Body of pancreas (tissue), 4 donors: Measurements from ENCODE around the gene ADCY10. TPM values are rescaled to one million over a fixed set of nuclear protein-coding genes. Genes with fewer than 3 reads are reported as not detected.

Experiments
- ATAC-seq: fragments of 150-250 bp; one replicate; pipeline ENCODE4 v1.9.1; 2016
- DNase-seq, 4 donors: peaks; one replicate each; pipeline ENCODE4 v3.0.0-alpha.2; 2019
- H3K27ac ChIP-seq, 4 donors: fragments of 200-600 bp; sonication (generic); 1 replicate in 3 of 4; 2 replicates in 1 of 4; pipeline versions ENCODE4 v1.5.1 to v1.6.1; 2016 to 2019; ENCODE audit warnings: mild to moderate bottlenecking in 1 of 4, mixed read lengths in 1 of 4, moderate library complexity in 1 of 4
- H3K27me3 ChIP-seq, 2 donors: fragments of 200-600 bp; sonication (generic); one replicate each; pipeline ENCODE4 v1.6.0; 2016; ENCODE audit warnings: mild to moderate bottlenecking in 1 of 2
- H3K36me3 ChIP-seq, 2 donors: fragments of 200-600 bp; sonication (generic); replicated peaks in 1 of 2; 2 replicates each; pipeline ENCODE4 v1.5.1; 2016; ENCODE audit warnings: low read depth in 2 of 2; ENCODE audit not compliant: insufficient read depth in 1 of 2
- H3K4me1 ChIP-seq: fragments of 200-600 bp; sonication (generic); one replicate; pipeline ENCODE4 v1.6.0; 2016
- H3K4me3 ChIP-seq, 2 donors: fragments of 200-600 bp; sonication (generic); 1 replicate in 1 of 2; 2 replicates in 1 of 2; pipeline ENCODE4 v1.5.1; 2016 to 2019
- H3K9me3 ChIP-seq, 3 donors: fragments of 200-600 bp; sonication (generic); 1 replicate in 2 of 3; 2 replicates in 1 of 3; pipeline ENCODE4 v1.5.1; 2016
- CTCF ChIP-seq, 7 experiments: fragments of 450-650 bp in 4 of 7; fragments of 200-600 bp in 3 of 7; sonication (generic) in 3 of 7; IDR thresholded peaks; one replicate each; pipeline ENCODE4 v1.5.1; 2016 to 2019; ENCODE audit warnings: antibody characterized with exemption in 7 of 7
- POLR2A ChIP-seq, 3 donors: fragments of 450-650 bp; IDR thresholded peaks; one replicate each; pipeline ENCODE4 v1.6.1; 2016; ENCODE audit warnings: antibody characterized with exemption in 3 of 3, mild to moderate bottlenecking in 2 of 3
- WGBS, 2 donors: methylation state at CpG; one replicate each; pipeline ENCODE4 v1.1.5; 2017; 5-methylcytosine and 5-hydroxymethylcytosine counted together
- intact Hi-C: fragments of 100-400 bp; cut with DNase I; formaldehyde crosslinking; loops from one replicate; pipeline ENCODE4 v1.15.1; 2023
- total RNA-seq, 2 donors: library from RNA; depleted of rRNA; stranded (reverse); fragments of >200 nt; gene quantifications; one replicate each; pipeline ENCODE4 v1.1.0, GENCODE V29; 2016

ADCY10 gene
- total RNA-seq, 2 donors from 2014 or later: 0.26 TPM; not detected in 1

- TF ChIP-seq CTCF (IDR thresholded peaks at IDR 0.05): no peak
- no peak for TF ChIP-seq POLR2A (IDR thresholded peaks at IDR 0.05)
- 87 to 90% methylated on average over 5 of the region's 5 CpGs for WGBS, 2 donors
- H3K9me3 ChIP-seq: no peaks in the 10 kb centered on the region
- ATAC-seq: no peak
- DNase-seq: no peak
- no peak overlapping the region for H3K27ac ChIP-seq
- no peaks in the 10 kb centered on the region for H3K4me1 ChIP-seq
- intact Hi-C loops: no loop called here
- no peaks in the 10 kb centered on the region for H3K27me3 ChIP-seq
- peaks cover 2 to 7% of the 10 kb centered on the region in 2 donors for H3K36me3 ChIP-seq
- H3K4me3 ChIP-seq: no peak overlapping the region
These were observed 127.4 kb downstream of the ADCY10 start for GRCh38 chr1:167786502-167786901.

- H3K4me3 ChIP-seq: no peak overlapping the region
- ATAC-seq (no peak), DNase-seq (no peak)
- WGBS, 2 donors: 97 to 99% methylated on average over 3 of the region's 3 CpGs
- H3K4me1 ChIP-seq: no peaks in the 10 kb centered on the region
- intact Hi-C loops: no loop called here
- H3K27me3 ChIP-seq: no peaks in the 10 kb centered on the region
- H3K36me3 ChIP-seq: peaks cover 3 to 7% of the 10 kb centered on the region in 2 donors
- H3K9me3 ChIP-seq: no peaks in the 10 kb centered on the region
- no peak for TF ChIP-seq CTCF (IDR thresholded peaks at IDR 0.05)
- TF ChIP-seq POLR2A (IDR thresholded peaks at IDR 0.05): no peak
- no peak overlapping the region for H3K27ac ChIP-seq
These were observed 128.9 kb downstream of the ADCY10 start for GRCh38 chr1:167784876-167785550.

- Histone ChIP-seq H3K27ac (no peak overlapping the region), H3K36me3 (peaks cover 3 to 5% of the 10 kb centered on the region in 2 donors), H3K4me3 (no peak overlapping the region), H3K27me3 (no peaks in the 10 kb centered on the region), H3K4me1 (no peaks in the 10 kb centered on the region), H3K9me3 (no peaks in the 10 kb centered on the region)
- intact Hi-C loops: no loop called here
- 95 to 96% methylated on average over 1 of the region's 1 CpG for WGBS, 2 donors
- TF ChIP-seq CTCF (IDR thresholded peaks at IDR 0.05) (no peak), POLR2A (IDR thresholded peaks at IDR 0.05) (no peak)
- DNase-seq (no peak), ATAC-seq (no peak)
These were observed 131.0 kb downstream of the ADCY10 start for GRCh38 chr1:167782946-167783345.

- Histone ChIP-seq H3K9me3 (no peaks in the 10 kb centered on the region), H3K27me3 (no peaks in the 10 kb centered on the region), H3K4me3 (no peak overlapping the region), H3K4me1 (no peaks in the 10 kb centered on the region), H3K27ac (no peak overlapping the region), H3K36me3 (peaks cover 0 to 3% of the 10 kb centered on the region in 2 donors)
- intact Hi-C loops: no loop called here
- TF ChIP-seq POLR2A (IDR thresholded peaks at IDR 0.05): no peak
- no peak for TF ChIP-seq CTCF (IDR thresholded peaks at IDR 0.05)
- ATAC-seq (no peak), DNase-seq (no peak)
- WGBS, 2 donors: 94 to 97% methylated on average over 2 of the region's 2 CpGs
These were observed 132.4 kb downstream of the ADCY10 start for GRCh38 chr1:167781558-167781957.

- Histone ChIP-seq H3K27me3 (no peaks in the 10 kb centered on the region), H3K27ac (no peak overlapping the region), H3K4me1 (no peaks in the 10 kb centered on the region), H3K36me3 (peaks cover 0 to 7% of the 10 kb centered on the region in 2 donors), H3K9me3 (no peaks in the 10 kb centered on the region), H3K4me3 (no peak overlapping the region)
- 91 to 93% methylated on average over 5 of the region's 5 CpGs for WGBS, 2 donors
- intact Hi-C loops: no loop called here
- DNase-seq (no peak), ATAC-seq (no peak)
- TF ChIP-seq POLR2A (IDR thresholded peaks at IDR 0.05) (no peak), CTCF (IDR thresholded peaks at IDR 0.05) (no peak)
These were observed 136.7 kb downstream of the ADCY10 start for GRCh38 chr1:167777269-167777650.
